Smooth muscle cell (in vitro differentiated cells): ENCODE data around the gene ZNF91. TPM values are rescaled to one million over a fixed set of nuclear protein-coding genes. Genes with fewer than 3 reads are reported as not detected.
A peak's percentile ranks its signal among the peaks of the same experiment; 100 is the strongest.
"Not testable (repeated sequence)": the region's sequence is repeated elsewhere in the genome, so short reads cannot be mapped to it uniquely, and the experiment has no call there.

Experiments
- DNase-seq: peaks from one replicate; lab custom pipeline; 2025; ENCODE audit not compliant: unreplicated experiment; lab: John Stamatoyannopoulos, UW
- H2AFZ ChIP-seq: fragments of 200-600 bp; sonication (generic); 2 replicates; pipeline ENCODE4 v1.6.0; 2016; ENCODE audit warnings: antibody characterized with exemption, low read depth, mild to moderate bottlenecking
- H3F3A ChIP-seq: fragments of 200-600 bp; sonication (generic); 2 replicates; pipeline ENCODE4 v1.6.0; 2017; ENCODE audit warnings: antibody characterized with exemption, low read depth
- H3K27ac ChIP-seq: fragments of 200-600 bp; sonication (generic); 2 replicates; pipeline ENCODE4 v1.5.1; 2016; ENCODE audit warnings: low read depth, mild to moderate bottlenecking
- H3K27me3 ChIP-seq: fragments of 200-600 bp; sonication (generic); 2 replicates; pipeline ENCODE4 v1.6.1; 2016; ENCODE audit warnings: low read depth, mild to moderate bottlenecking
- H3K36me3 ChIP-seq: fragments of 200-600 bp; sonication (generic); 2 replicates; pipeline ENCODE4 v1.5.1; 2016; ENCODE audit warnings: low read depth
- H3K4me1 ChIP-seq: fragments of 200-600 bp; sonication (generic); 2 replicates; pipeline ENCODE4 v1.5.1; 2016; ENCODE audit warnings: low read depth
- H3K4me2 ChIP-seq: fragments of 200-600 bp; sonication (generic); 2 replicates; pipeline ENCODE4 v1.6.0; 2016; ENCODE audit warnings: mild to moderate bottlenecking
- H3K4me3 ChIP-seq: fragments of 200-600 bp; sonication (generic); 2 replicates; pipeline ENCODE4 v1.5.1; 2016; ENCODE audit warnings: mild to moderate bottlenecking
- H3K79me2 ChIP-seq: fragments of 200-600 bp; sonication (generic); 2 replicates; pipeline ENCODE4 v1.6.0; 2016; ENCODE audit warnings: low read depth, mild to moderate bottlenecking
- H3K9ac ChIP-seq: fragments of 200-600 bp; sonication (generic); 2 replicates; pipeline ENCODE4 v1.6.0; 2016; ENCODE audit warnings: low read depth
- H3K9me3 ChIP-seq: fragments of 200-600 bp; sonication (generic); replicated peaks from 2 replicates; pipeline ENCODE4 v1.5.1; 2016; ENCODE audit warnings: low read depth
- H4K20me1 ChIP-seq: fragments of 200-600 bp; sonication (generic); 2 replicates; pipeline ENCODE4 v1.6.0; 2016; ENCODE audit warnings: low read depth
- CTCF ChIP-seq: fragments of 200-600 bp; sonication (generic); IDR thresholded peaks from 2 replicates; pipeline ENCODE4 v1.5.1; 2017; ENCODE audit warnings: borderline replicate concordance, mild to moderate bottlenecking, antibody characterized with exemption; ENCODE audit not compliant: insufficient read depth, poor library complexity, severe bottlenecking
- WGBS: methylation state at CpG from one replicate; pipeline ENCODE4 v1.1.7; 2016; ENCODE audit warnings: low lambda C conversion rate; 5-methylcytosine and 5-hydroxymethylcytosine counted together
- polyA plus RNA-seq: library from polyadenylated mRNA; unstranded; fragments of >200 nt; fragmentation: Nextera tagmentation; extraction: Ambion mirVana; gene quantifications from 2 replicates; pipeline ENCODE4 v1.2.1, GENCODE V29; 2016
- total RNA-seq: library from RNA; depleted of rRNA; stranded (reverse); fragments of >200 nt; gene quantifications from 2 replicates; pipeline ENCODE4 v1.2.3, GENCODE V29; 2014

Gene ZNF91
- total and polyA plus RNA-seq, 2 experiments from 2014 or later: 11.5 to 41.5 TPM

- WGBS: 97% methylated on average over 3 of the region's 3 CpGs
- no peaks in the 10 kb centered on the region for H3K27me3 ChIP-seq
- peaks cover 10% of the 10 kb centered on the region for H3F3A ChIP-seq
- H3K4me1 ChIP-seq: no peaks in the 10 kb centered on the region
- peaks cover 44% of the 10 kb centered on the region for H3K79me2 ChIP-seq
- no peak for DNase-seq
- no peak overlapping the region for H3K9ac ChIP-seq
- peak overlapping the region; percentile 21 for H3K4me3 ChIP-seq
- H3K36me3 ChIP-seq: peaks cover 73% of the 10 kb centered on the region
- no peaks in the 10 kb centered on the region for H4K20me1 ChIP-seq
- H3K27ac ChIP-seq: no peak overlapping the region
- H3K9me3 ChIP-seq: peaks cover 77% of the 10 kb centered on the region
- TF ChIP-seq CTCF: no peak
- H3K4me2 ChIP-seq: no peak overlapping the region
- no peak overlapping the region for H2AFZ ChIP-seq
Observed at GRCh38 chr19:23365222-23365621, 30.0 kb downstream of the ZNF91 start.

GRCh38 chr19:23361843-23362242 lies 33.4 kb downstream of the ZNF91 start:
- H4K20me1 ChIP-seq, H3K4me3 ChIP-seq, H3K9ac ChIP-seq, H2AFZ ChIP-seq, H3K27ac ChIP-seq, H3K4me2 ChIP-seq, H3K4me1 ChIP-seq, H3F3A ChIP-seq, H3K27me3 ChIP-seq, DNase-seq: not testable (repeated sequence)
- peaks cover 48% of the 10 kb centered on the region for H3K79me2 ChIP-seq
- WGBS: 100% methylated on average over 1 of the region's 1 CpG
- H3K9me3 ChIP-seq: peaks cover 85% of the 10 kb centered on the region
- H3K36me3 ChIP-seq: peaks cover 81% of the 10 kb centered on the region

- DNase-seq: no peak
- peaks cover 94% of the 10 kb centered on the region for H3K79me2 ChIP-seq
Observed at GRCh38 chr19:23351806-23352205, 43.5 kb downstream of the ZNF91 start.

DNA sequence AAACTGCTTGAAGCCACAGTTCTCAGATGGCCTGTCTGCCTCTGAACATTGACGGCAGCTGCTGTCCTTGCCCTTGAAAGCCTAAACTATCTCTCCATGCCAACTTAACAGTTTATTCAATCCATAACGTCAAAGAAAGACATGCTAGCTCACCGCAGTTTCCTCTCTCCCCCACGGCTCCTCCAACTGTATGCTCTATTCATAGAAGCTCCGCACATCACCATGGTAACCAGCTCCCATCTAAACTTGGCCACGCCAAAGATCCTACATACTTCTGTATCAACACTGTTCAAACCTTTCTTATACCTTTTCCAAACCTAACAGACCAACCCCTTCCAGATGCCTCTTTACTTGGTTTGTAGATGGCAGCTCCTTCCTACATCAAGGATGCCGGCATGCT lies 48.6 kb downstream of the ZNF91 start:
- H3K4me1 ChIP-seq: no peaks in the 10 kb centered on the region
- no peak overlapping the region for H3K4me2 ChIP-seq
- H3K9me3 ChIP-seq: peaks cover 60% of the 10 kb centered on the region
- H3K9ac ChIP-seq: no peak overlapping the region
- H3K36me3 ChIP-seq: peaks cover 59% of the 10 kb centered on the region
- 96% methylated on average over 7 of the region's 7 CpGs for WGBS
- H3F3A ChIP-seq: no peaks in the 10 kb centered on the region
- H3K27ac ChIP-seq: no peak overlapping the region
- no peak overlapping the region for H3K4me3 ChIP-seq
- peaks cover 81% of the 10 kb centered on the region for H3K79me2 ChIP-seq
- DNase-seq: no peak
- H4K20me1 ChIP-seq: no peaks in the 10 kb centered on the region
- TF ChIP-seq CTCF: no peak
- no peak overlapping the region for H2AFZ ChIP-seq
- no peaks in the 10 kb centered on the region for H3K27me3 ChIP-seq

More at GRCh38 chr19:23351806-23352205, 43.5 kb downstream of the ZNF91 start:
- Histone ChIP-seq H3K4me1 (no peaks in the 10 kb centered on the region), H3K36me3 (peaks cover 61% of the 10 kb centered on the region), H3K27me3 (no peaks in the 10 kb centered on the region), H2AFZ (no peak overlapping the region), H3K4me2 (no peak overlapping the region), H3K9ac (no peak overlapping the region), H3K27ac (no peak overlapping the region), H4K20me1 (no peaks in the 10 kb centered on the region), H3K9me3 (peaks cover 77% of the 10 kb centered on the region), H3K4me3 (no peak overlapping the region), H3F3A (no peaks in the 10 kb centered on the region)
- TF ChIP-seq CTCF: no peak
- WGBS: 98% methylated on average over 4 of the region's 4 CpGs
